GM12878 (cell line): Measurements from ENCODE around the gene MDFI. TPM values are rescaled to one million over a fixed set of nuclear protein-coding genes. Genes with fewer than 3 reads are reported as not detected.

Source experiments
- ATAC-seq: fragments of 200-7000 bp; cut with Tn5 transposase; 3 replicates; pipeline ENCODE4 v1.9.1; 2020; ENCODE audit warnings: mild to moderate bottlenecking, moderate library complexity
- BruUV-seq: library from RNA; stranded (reverse); fragments of 400-500 nt; replicated peaks from 2 replicates; lab custom pipeline; 2021; lab: Mats Ljungman, UMichigan
- CTCF ChIA-PET: fragments of 300-600 bp; sonication (Branson Sonifier 250); formaldehyde crosslinking; extraction: SDS; loops from one replicate; lab custom pipeline; 2021; ENCODE audit warnings: inconsistent platforms; lab: Yijun Ruan, JAX
- POLR2A ChIA-PET: fragments of 350-600 bp; formaldehyde crosslinking; extraction: SDS; loops from one replicate; lab custom pipeline; 2021; ENCODE audit warnings: inconsistent platforms; lab: Charles Lee
- RAD21 ChIA-PET: fragments of 300-600 bp; sonication (Branson Sonifier 250); formaldehyde crosslinking; loops from one replicate; lab custom pipeline; 2023; ENCODE audit warnings: antibody characterized with exemption; ENCODE audit not compliant: unreplicated experiment; lab: Charles Lee
- SMC1A ChIA-PET: fragments of 300-600 bp; sonication (Branson Sonifier 250); formaldehyde crosslinking; loops from one replicate; lab custom pipeline; 2023; ENCODE audit not compliant: unreplicated experiment, uncharacterized antibody; lab: Charles Lee
- DNase-seq: peaks from one replicate; pipeline ENCODE4 v3.0.0-alpha.2; 2011; ENCODE audit warnings: low read depth, low spot score
- FAIRE-seq: peaks from 3 replicates; lab custom pipeline; 2011; peaks lifted over from hg19 to GRCh38; lab: Jason Lieb, UNC
- H2AFZ ChIP-seq: 2 replicates; pipeline ENCODE4 v1.6.0; 2011; ENCODE audit warnings: low read depth, low read length, control low read depth; ENCODE audit not compliant: control insufficient read depth
- H3K27ac ChIP-seq: 2 replicates; pipeline ENCODE4 v1.5.1; 2011; ENCODE audit warnings: control low read depth; ENCODE audit not compliant: control insufficient read depth, insufficient read depth
- H3K27me3 ChIP-seq, 2 experiments: replicated peaks in 1 of 2; 2 replicates each; pipeline versions ENCODE4 v1.6.0 to v1.6.1; 2011; ENCODE audit warnings: low read length in 1 of 2; ENCODE audit not compliant: control insufficient read depth in 2 of 2, insufficient read depth in 2 of 2
- H3K36me3 ChIP-seq, 2 experiments: 2 replicates each; pipeline ENCODE4 v1.5.1; 2011; ENCODE audit warnings: low read length in 1 of 2; ENCODE audit not compliant: control insufficient read depth in 2 of 2, insufficient read depth in 2 of 2
- H3K4me1 ChIP-seq: 2 replicates; pipeline ENCODE4 v1.6.1; 2011; ENCODE audit warnings: mild to moderate bottlenecking, low read length, moderate library complexity, mixed read lengths; ENCODE audit not compliant: control insufficient read depth, insufficient read depth
- H3K4me2 ChIP-seq: 2 replicates; pipeline ENCODE4 v1.6.0; 2011; ENCODE audit warnings: control low read depth; ENCODE audit not compliant: control insufficient read depth, insufficient read depth
- H3K4me3 ChIP-seq: fragments of 200-600 bp; sonication (generic); 2 replicates; pipeline ENCODE4 v1.5.1; 2016
- H3K79me2 ChIP-seq: 2 replicates; pipeline ENCODE4 v1.6.0; 2011; ENCODE audit warnings: low read length; ENCODE audit not compliant: control insufficient read depth, insufficient read depth
- H3K9ac ChIP-seq: 2 replicates; pipeline ENCODE4 v1.8.0; 2011; ENCODE audit warnings: low read length, control low read depth, mixed read lengths; ENCODE audit not compliant: control insufficient read depth, insufficient read depth
- H3K9me3 ChIP-seq: replicated peaks from 3 replicates; pipeline ENCODE4 v1.5.1; 2011; ENCODE audit warnings: mild to moderate bottlenecking, low read length; ENCODE audit not compliant: control insufficient read depth, insufficient read depth
- H4K20me1 ChIP-seq: 2 replicates; pipeline ENCODE4 v1.6.0; 2011; ENCODE audit not compliant: control insufficient read depth, insufficient read depth
- CHD1 ChIP-seq: IDR thresholded peaks from 2 replicates; pipeline ENCODE4 v1.6.1; 2012; ENCODE audit warnings: low read depth, low read length, improper control_type of control experiment
- EED ChIP-seq: sonication (generic); IDR thresholded peaks from 2 replicates; pipeline ENCODE4 v1.6.1; 2016; ENCODE audit warnings: antibody characterized with exemption, low read depth
- FOS ChIP-seq: IDR thresholded peaks from 3 replicates; pipeline ENCODE4 v1.6.1; 2011; ENCODE audit warnings: borderline replicate concordance; ENCODE audit not compliant: insufficient read length; ENCODE audit errors: extremely low read depth
- MTA2 ChIP-seq: fragments of 450-650 bp; IDR thresholded peaks from 2 replicates; pipeline ENCODE4 v1.6.1; 2016; ENCODE audit warnings: low read depth, mild to moderate bottlenecking, moderate library complexity
- MTA3 ChIP-seq: IDR thresholded peaks from 2 replicates; pipeline ENCODE4 v1.6.1; 2012; ENCODE audit warnings: low read length, inconsistent platforms, borderline replicate concordance
- RAD51 ChIP-seq: fragments of 450-650 bp; IDR thresholded peaks from 2 replicates; pipeline ENCODE4 v1.6.1; 2016; ENCODE audit warnings: moderate library complexity, mild to moderate bottlenecking, inconsistent platforms
- RCOR1 ChIP-seq: conservative IDR thresholded peaks from 2 replicates; pipeline ENCODE4 v1.6.1; 2012; ENCODE audit warnings: low read depth, low read length, improper control_type of control experiment
- RUNX3 ChIP-seq: IDR thresholded peaks from 2 replicates; pipeline ENCODE4 v1.6.1; 2012; ENCODE audit warnings: low read length, inconsistent platforms
- WGBS: methylation state at CpG from one replicate; pipeline ENCODE4 v1.1.6; 2016; ENCODE audit warnings: low lambda C conversion rate; ENCODE audit not compliant: insufficient replicate concordance, insufficient coverage; ENCODE audit errors: missing lambda C conversion rate; 5-methylcytosine and 5-hydroxymethylcytosine counted together
- in situ Hi-C: fragments of 300-500 bp; cut with MboI; formaldehyde crosslinking; loops from 9 replicates; pipeline ENCODE4 v1.14.3; 2018; ENCODE audit warnings: mixed read lengths
- intact Hi-C: fragments of 100-400 bp; cut with micrococcal nuclease; formaldehyde crosslinking; loops from one replicate; pipeline ENCODE4 v1.14.2; 2022; ENCODE audit not compliant: unreplicated experiment
- polyA plus RNA-seq, 11 experiments: library from polyadenylated mRNA; depleted of rRNA in 4 of 11; unstranded in 6 of 11; stranded (reverse) in 5 of 11; fragments of >200 nt; fragmentation: Nextera tagmentation in 4 of 11; fragmentation: Illumina TruSeq in 1 of 11; extraction: Ambion mirVana in 4 of 11; extraction: Trizol in 1 of 11; gene quantifications; 1 replicate in 1 of 11; 2 replicates in 10 of 11; pipeline versions ENCODE4 v1.2.1 to v1.2.3, GENCODE V29; 2011 to 2016; ENCODE audit warnings: inconsistent platforms in 2 of 11, missing spikeins in 2 of 11, low read depth in 1 of 11
- total RNA-seq, 4 experiments: library from RNA; depleted of rRNA in 3 of 4; stranded (reverse); fragments of >200 nt in 3 of 4; fragmentation: Illumina TruSeq in 1 of 4; extraction: Trizol in 1 of 4; gene quantifications; 2 replicates each; pipeline versions ENCODE4 v1.2.1 to v1.2.3, GENCODE V29; 2013 to 2021
- TF ChIP-seq, protein P1 (sequence below): fragments of 450-650 bp; IDR thresholded peaks from 2 replicates; pipeline ENCODE4 v1.6.1; 2016; ENCODE audit warnings: mild to moderate bottlenecking
- TF ChIP-seq, protein P2 (sequence below): fragments of 450-650 bp; formaldehyde crosslinking; IDR thresholded peaks from 2 replicates; pipeline ENCODE4 v1.5.0; 2022; ENCODE audit warnings: mild to moderate bottlenecking, missing genetic modification characterization
- TF ChIP-seq, protein P3 (sequence below): fragments of 450-650 bp; IDR thresholded peaks from 2 replicates; pipeline ENCODE4 v1.6.1; 2016; ENCODE audit warnings: mild to moderate bottlenecking, moderate library complexity, borderline replicate concordance

The MDFI gene
- total and polyA plus RNA-seq, 10 of the 15 experiments (the other 5 are each of a cell fraction or from before 2014, with no cell fraction given) = not detected

DNA sequence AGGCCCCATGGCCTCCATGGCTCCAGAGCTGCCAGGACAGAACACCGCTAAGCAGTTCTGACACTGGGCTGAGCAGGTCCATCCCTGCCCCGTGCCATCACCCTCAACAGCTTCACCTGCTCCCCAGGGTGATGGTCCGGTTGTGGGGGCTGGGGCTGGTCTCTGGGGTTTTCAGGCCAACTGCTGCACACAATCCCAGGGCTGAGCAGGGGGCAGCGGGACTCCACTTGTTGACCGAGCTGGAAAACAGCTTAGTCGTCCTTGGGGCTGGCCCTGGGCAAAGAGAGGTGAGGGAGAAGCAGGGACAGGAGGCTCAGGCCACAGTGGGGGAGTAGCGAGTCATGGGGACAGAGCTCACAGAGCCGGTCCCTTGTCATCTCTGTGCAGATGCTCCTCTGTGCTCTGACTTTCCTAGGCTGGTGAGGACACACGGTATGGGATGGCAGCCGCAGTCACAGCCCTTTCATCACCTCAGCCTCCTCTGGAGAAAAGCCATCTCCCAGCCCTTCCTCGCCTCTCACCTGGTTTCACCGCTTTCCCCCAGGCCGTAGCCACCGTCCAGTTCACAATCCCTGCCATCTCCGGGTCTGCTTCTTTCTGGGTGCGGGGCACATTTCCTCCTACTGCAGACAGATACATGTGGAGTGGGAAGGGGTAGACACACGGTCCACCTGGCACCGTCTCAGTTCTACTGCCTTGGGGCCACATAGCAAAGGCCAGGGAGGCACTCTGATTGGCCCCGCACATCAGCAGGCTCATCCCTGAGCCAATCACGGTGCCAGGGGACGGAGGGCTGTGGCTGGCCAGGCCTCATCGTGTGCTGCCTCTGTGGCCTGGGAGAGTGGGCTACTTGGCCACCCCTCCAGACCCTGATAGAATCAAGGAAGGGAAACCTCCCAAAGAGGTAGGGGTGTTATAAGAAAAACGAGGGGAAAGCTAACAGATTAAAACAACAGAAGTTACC, 19.1 kb downstream of the MDFI start:
- no peak for TF ChIP-seq FOS
- no peak for TF ChIP-seq CHD1
- no peak for TF ChIP-seq MTA2
- TF ChIP-seq, protein P1, sequence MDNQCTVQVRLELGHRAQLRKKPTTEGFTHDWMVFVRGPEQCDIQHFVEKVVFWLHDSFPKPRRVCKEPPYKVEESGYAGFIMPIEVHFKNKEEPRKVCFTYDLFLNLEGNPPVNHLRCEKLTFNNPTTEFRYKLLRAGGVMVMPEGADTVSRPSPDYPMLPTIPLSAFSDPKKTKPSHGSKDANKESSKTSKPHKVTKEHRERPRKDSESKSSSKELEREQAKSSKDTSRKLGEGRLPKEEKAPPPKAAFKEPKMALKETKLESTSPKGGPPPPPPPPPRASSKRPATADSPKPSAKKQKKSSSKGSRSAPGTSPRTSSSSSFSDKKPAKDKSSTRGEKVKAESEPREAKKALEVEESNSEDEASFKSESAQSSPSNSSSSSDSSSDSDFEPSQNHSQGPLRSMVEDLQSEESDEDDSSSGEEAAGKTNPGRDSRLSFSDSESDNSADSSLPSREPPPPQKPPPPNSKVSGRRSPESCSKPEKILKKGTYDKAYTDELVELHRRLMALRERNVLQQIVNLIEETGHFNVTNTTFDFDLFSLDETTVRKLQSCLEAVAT = no peak
- TF ChIP-seq, protein P2, sequence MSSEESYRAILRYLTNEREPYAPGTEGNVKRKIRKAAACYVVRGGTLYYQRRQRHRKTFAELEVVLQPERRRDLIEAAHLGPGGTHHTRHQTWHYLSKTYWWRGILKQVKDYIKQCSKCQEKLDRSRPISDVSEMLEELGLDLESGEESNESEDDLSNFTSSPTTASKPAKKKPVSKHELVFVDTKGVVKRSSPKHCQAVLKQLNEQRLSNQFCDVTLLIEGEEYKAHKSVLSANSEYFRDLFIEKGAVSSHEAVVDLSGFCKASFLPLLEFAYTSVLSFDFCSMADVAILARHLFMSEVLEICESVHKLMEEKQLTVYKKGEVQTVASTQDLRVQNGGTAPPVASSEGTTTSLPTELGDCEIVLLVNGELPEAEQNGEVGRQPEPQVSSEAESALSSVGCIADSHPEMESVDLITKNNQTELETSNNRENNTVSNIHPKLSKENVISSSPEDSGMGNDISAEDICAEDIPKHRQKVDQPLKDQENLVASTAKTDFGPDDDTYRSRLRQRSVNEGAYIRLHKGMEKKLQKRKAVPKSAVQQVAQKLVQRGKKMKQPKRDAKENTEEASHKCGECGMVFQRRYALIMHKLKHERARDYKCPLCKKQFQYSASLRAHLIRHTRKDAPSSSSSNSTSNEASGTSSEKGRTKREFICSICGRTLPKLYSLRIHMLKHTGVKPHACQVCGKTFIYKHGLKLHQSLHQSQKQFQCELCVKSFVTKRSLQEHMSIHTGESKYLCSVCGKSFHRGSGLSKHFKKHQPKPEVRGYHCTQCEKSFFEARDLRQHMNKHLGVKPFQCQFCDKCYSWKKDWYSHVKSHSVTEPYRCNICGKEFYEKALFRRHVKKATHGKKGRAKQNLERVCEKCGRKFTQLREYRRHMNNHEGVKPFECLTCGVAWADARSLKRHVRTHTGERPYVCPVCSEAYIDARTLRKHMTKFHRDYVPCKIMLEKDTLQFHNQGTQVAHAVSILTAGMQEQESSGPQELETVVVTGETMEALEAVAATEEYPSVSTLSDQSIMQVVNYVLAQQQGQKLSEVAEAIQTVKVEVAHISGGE (CRISPR knock-in tag) = no peak
- TF ChIP-seq RAD51 = no peak
- TF ChIP-seq MTA3 = no peak
- TF ChIP-seq RUNX3 = no peak
- TF ChIP-seq, protein P3, sequence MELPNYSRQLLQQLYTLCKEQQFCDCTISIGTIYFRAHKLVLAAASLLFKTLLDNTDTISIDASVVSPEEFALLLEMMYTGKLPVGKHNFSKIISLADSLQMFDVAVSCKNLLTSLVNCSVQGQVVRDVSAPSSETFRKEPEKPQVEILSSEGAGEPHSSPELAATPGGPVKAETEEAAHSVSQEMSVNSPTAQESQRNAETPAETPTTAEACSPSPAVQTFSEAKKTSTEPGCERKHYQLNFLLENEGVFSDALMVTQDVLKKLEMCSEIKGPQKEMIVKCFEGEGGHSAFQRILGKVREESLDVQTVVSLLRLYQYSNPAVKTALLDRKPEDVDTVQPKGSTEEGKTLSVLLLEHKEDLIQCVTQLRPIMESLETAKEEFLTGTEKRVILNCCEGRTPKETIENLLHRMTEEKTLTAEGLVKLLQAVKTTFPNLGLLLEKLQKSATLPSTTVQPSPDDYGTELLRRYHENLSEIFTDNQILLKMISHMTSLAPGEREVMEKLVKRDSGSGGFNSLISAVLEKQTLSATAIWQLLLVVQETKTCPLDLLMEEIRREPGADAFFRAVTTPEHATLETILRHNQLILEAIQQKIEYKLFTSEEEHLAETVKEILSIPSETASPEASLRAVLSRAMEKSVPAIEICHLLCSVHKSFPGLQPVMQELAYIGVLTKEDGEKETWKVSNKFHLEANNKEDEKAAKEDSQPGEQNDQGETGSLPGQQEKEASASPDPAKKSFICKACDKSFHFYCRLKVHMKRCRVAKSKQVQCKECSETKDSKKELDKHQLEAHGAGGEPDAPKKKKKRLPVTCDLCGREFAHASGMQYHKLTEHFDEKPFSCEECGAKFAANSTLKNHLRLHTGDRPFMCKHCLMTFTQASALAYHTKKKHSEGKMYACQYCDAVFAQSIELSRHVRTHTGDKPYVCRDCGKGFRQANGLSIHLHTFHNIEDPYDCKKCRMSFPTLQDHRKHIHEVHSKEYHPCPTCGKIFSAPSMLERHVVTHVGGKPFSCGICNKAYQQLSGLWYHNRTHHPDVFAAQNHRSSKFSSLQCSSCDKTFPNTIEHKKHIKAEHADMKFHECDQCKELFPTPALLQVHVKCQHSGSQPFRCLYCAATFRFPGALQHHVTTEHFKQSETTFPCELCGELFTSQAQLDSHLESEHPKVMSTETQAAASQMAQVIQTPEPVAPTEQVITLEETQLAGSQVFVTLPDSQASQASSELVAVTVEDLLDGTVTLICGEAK = no peak
- TF ChIP-seq EED = no peak
- no peak for TF ChIP-seq RCOR1
- FAIRE-seq = no peak
- in situ Hi-C loops = no loop called here
- Histone ChIP-seq H3K4me2 (no peak overlapping the region), H3K9ac (no peak overlapping the region), H3K27ac (no peak overlapping the region), H3K79me2 (no peaks in the 10 kb centered on the region), H3K4me3 (no peak overlapping the region), H3K36me3 (no peaks in the 10 kb centered on the region), H2AFZ (no peak overlapping the region), H3K27me3 (peaks cover 5% of the 10 kb centered on the region in 2 experiments; a peak in 3 of 4 replicates), H3K4me1 (no peaks in the 10 kb centered on the region), H4K20me1 (no peaks in the 10 kb centered on the region), H3K9me3 (no peaks in the 10 kb centered on the region)
- RAD21 ChIA-PET = no interaction called here
- ATAC-seq = no peak
- CTCF ChIA-PET = interaction anchor here (0.7 kb wide), 1 partner anchor 351 kb away, joined by 3 read pairs; no protein-coding TSS in a partner anchor
- POLR2A ChIA-PET = interaction anchor here (0.8 kb wide), 1 partner anchor 104 kb away, joined by 3 read pairs; no protein-coding TSS in a partner anchor
- BruUV-seq = no TSS peak
- WGBS = 49% methylated on average over 22 of the region's 23 CpGs
- SMC1A ChIA-PET = no interaction called here
- intact Hi-C loops = no loop called here
- no peak for DNase-seq
